HG03575 (cell line): ENCODE data around the gene PICK1.
"Not testable (repeated sequence)": the region's sequence is repeated elsewhere in the genome, so short reads cannot be mapped to it uniquely, and the experiment has no call there.

ENCODE experiments used
- ATAC-seq: cut with Tn5 transposase; IDR thresholded peaks from one replicate; pipeline ENCODE4 v1.9.1; 2021; ENCODE audit not compliant: unreplicated experiment, insufficient number of reproducible peaks, low FRiP score; ENCODE audit errors: extremely low read depth

PICK1 gene

GRCh38 chr22:38029901-38030300 lies 27.3 kb upstream of the PICK1 start:
- ATAC-seq, result no peak

DNA sequence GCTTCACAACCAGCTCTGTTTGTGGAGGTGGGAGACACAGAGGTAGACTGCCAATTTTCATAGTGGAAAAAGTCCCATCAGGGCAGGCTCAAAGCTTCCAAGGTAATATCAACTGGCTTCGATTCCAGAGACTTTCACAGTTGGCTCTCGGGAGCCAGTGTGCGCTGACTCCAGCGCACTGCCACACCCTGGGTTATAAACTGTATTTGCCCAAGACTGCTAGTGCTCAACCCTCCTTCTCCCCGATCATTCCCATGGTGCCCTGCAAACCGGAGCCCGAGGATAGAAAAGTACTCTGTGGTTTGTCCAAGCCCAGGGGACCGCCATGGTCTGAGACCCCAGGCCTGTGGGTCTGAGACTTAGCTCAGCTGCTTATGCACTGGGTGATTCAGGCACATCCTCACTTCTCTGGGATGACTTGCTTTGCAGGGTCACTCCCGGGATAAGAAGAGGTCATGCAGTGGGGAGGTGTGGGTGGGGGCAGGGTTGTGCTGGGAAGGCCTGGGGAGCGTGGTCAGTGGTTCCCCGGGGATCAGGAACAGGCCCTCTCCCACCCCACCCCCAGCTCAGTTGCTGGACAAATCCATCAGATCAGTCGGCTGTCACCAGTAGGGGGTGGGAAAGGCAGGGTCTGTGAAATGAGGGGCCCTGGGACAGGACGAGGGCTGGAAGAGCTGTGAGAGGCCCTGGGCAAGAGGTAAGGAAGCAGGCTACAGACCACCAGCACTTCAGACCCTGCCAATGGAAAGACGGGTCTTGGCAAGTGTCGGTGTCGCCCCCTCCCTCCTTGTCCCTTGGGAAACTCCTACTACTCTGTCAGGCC lies 26.7 kb upstream of the PICK1 start:
- ATAC-seq, result no peak

DNA sequence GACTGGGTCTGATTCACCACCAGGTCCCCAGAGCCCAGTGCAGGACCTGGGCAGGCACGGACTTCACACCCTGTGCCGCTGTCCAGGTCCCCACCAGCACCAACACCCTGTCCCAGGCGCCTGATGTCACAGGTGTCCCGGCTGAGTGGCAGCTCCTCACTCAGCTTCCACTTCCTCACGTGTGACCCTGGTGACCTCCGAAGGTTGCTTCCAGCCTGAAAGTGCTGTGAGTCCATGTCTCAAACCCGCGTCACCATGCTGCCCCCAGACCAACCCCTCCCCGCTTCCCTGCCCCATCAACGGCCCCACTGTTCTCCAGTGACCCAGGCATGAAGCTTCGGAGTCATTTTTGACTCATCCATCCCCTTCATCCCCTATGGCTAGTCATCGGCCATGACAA lies 25.7 kb upstream of the PICK1 start:
- no peak for ATAC-seq

- no peak for ATAC-seq
These were observed 24.3 kb upstream of the PICK1 start for GRCh38 chr22:38032681-38033521.

DNA sequence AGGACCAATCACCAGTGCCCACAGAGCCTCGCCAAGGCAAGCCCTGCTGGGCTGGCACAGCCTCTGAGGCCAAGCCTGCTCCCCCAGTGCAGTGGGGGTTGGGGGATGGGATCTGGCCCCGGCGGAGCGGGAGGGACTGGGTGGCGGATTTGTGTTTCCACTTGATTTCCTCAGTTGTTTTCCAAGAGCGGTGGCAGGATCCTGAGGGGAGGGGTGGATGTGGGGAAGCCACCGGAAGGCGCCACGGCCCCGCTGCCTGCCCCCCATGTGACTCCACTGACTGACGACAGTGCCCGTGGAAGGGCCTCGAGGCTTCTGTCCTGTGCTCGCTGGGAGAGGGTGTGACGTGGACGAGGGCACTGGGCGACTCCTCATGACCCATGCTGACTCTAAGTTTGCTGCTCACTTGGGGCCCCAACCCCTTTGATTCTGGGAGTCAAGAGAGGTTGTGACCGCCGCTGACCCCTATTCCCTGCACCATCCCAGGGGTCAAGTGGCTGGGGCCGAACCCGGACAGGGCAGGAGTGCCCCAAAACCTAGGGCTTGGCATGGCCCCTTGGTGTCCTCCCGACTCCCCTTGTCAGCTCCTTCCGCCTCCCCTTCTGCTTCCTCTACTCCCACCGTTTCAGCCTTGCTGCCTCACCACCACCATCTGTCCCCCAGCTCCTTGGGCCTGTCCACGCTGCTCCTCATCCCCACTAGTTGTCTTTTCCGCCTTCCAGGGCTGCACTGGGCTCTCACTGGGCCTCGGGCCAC lies 23.5 kb upstream of the PICK1 start:
- no peak for ATAC-seq

DNA sequence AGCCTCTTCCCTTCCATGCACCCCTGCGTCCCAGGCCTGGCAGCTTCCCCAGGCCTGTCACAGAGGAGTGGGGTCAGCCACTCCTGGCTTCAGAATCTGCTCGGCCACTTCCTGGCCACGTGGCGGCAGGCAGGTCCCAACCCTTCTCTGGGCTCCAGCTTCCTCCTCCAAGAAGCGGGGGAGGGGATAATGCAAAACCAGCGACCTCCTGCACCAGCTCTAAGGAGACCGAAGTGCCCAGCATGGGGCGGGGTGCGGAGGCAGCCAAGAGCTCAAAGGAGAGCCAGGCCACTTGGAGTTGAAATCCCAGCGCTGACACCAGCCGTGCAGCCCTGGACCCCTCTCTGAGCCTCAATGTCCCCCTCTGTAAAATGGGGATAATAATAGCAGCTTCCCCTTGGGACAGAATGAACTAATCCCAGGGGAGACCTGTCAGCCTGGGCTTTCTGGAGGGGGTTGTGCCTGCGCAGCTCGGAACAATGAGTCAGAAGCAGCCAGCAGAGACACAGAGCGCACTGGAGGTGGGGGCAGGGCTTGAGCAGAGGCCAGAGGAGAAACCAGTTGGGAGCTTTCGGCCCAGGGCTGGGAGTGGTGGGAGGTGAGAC lies 22.8 kb upstream of the PICK1 start:
- ATAC-seq, result no peak

DNA sequence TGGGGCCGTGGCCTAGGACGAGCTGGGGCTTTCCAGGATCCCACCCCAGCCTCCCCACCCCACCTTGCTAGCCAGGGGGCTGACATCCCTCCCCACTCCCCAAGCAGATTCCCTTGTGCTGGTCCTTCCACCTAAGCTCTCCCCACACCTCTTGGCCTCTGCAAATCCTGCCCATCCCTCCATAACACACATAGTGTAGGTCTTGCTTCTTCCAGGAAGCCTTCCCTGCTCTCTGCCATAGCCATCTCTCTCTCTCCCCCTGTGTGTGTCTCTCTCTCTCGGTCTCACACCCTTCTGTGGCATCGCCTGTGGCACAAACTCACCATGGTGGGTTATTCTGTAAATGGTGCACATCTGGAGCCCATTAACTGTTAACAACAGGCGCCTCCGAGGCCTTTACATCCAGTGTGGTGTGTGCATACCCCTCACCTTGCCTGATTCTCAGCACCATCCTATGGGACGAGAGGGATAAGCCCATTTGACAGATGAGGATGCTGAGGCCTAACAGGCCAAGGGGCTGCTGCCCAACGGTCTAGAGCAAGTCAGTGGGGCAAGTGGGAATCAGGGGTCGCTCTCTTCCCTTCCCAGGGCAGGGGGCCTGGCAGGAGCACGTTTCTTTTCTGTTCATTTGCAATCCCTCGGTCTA lies 22.2 kb upstream of the PICK1 start:
- ATAC-seq, result no peak

DNA sequence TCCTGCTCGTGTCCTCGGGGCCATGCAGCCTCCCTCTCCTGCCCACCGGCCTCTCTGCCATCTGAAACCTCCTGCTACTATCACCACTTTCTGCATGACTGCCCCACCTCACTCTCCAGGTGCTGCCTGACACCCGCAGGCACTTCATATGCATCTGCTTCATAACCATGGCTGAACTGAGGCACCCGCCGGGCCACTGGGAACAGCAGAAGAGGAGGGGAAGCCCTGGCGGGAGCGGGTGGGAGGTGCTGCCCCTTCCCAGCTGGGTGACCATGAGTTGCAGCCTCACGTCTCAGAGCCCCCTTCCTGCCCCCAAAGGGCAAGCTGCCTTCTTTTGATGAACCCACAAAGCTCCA lies 21.7 kb upstream of the PICK1 start:
- no peak for ATAC-seq

DNA sequence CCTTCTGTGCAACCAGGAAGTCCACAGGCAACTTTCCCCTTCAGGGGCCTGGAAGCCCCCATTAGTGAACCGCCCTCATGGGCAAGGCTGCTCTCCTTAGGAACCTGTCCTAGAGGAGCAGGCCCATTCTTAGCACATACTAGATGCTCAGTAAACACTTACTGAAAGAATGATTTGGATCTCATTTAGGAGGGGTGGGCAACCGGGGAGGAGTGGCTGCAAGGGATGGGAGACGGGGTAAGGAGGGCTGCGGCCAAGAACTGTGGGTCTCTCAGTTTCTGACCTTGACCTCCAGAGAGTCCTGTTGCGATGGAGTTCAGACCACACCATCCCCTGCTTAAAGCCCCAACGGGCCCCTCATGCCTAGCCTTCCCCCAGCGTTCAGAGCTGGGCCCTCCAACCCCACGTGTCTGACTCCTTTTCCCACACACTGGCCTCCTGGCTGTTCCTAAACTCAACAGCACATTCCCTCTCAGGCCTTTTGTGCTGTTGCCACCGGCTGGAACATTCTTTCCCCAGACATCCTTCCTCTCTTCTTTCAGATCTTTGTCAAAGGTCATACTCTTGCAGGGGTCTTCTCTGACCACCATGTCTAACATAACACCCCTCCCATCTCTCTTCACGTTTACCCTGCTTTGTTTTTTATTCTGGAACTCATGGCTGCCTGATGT lies 20.7 kb upstream of the PICK1 start:
- ATAC-seq, result no peak

DNA sequence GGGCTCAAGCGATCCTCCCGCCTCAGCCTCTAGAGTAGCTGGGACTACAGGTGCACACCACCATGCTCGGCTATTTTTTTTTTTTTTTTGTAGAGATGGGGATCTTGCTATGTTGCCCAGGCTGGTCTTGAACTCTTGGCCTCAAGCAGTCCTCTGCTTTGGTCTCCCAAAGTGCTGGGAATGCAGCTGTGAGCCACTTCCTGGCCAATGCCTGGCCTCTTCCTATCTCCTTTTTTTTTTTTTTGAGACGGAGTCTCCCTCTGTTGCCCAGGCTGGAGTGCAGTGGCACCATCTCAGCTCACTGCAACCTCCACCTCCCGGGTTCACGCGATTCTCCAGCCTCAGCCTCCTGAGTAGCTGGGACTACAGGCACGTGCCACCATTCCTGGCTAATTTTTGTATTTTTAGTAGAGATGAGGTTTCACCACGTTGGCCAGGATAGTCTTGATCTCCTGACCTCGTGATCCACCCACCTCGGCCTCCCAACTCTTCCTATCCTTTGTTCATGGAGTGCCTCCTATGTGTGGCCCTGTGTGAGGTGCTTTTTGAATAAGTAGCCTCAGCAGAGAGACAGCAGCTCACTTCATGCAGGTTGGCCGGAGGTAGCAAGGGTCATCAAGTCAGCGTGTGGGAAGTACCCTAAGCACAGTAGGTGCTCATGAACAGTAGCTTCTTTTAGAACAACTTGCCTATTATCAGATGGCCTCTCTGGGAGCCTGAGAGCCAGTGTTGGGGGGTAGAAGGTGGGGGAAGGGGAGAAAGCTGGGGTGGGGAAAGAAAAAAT lies 19.6 kb upstream of the PICK1 start:
- not testable (repeated sequence) for ATAC-seq

- ATAC-seq, result no peak
These were observed 18.8 kb upstream of the PICK1 start for GRCh38 chr22:38038426-38038825.

GRCh38 chr22:38038890-38039812 lies 18.1 kb upstream of the PICK1 start:
- no peak for ATAC-seq

DNA sequence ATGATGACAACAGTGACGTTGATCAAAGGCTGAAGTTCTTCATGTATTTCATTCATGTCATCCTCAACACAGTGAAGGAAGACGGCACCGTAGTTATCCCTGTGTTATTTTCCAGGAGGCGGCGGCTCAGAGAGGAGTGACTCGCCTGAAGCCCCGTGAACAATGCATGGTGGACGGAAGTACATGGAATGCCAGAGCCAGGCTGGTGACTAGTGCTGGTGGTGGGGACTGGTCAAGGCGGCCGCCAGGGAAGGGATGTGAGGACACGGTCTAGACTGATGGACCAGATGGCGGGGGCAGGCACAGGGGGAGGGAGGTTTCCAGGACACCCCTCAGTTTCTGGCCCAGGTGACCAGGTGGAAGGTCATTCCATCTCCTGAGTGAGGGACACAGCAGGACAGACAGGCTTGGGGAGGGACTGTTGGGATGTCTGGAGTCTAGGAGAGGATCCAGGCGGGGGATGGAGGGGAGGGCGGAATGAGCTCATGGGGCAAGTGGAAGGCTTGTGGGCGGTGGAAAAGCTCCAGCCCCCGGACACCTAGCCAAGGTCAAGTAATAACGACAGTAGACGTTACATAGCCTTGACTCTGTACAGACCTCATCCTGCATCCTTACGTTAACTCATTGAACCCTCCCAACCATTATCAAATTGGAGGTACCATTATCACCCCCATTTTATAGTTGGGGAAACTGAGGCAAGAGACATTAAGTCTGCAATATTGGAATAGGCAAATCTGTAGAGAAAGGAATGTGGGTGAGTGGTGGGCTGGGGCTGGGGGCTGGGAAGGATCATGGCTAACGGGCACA lies 16.0 kb upstream of the PICK1 start:
- ATAC-seq, result no peak

DNA sequence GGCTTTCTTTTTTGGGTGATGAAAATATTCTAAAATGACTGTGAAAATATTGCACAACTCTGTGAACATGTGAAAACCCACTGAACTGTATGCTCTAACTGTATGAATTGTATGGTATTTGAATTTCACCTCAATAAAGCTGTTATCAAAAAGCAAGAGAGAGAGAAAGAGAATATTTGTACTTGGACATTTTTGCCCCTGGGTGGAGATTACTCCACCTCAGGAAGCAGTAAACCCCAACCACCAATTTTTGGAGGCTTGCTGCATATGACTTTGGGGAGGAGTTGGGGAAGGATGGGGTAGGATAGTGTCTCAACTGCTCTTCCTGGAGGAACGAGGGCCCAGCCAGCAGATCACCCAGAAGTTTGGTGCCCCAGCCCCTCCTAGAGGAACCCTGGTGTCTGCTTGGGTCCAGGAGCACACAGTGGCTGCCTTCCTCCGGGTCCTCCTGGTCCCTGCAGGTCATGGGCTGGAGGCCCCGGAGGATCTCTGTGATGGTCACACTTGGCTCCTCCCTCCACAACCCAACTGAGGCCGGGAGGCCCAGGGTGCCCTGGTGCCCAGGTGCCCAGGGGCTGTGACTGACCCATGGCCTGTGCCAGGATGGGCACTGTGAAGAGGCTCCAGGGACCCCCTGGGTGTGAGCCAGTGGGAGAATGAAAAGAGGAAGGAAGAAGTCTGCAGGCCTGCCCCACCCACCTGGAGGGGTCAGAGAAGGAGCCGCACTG lies 15.3 kb upstream of the PICK1 start:
- ATAC-seq, result no peak

DNA sequence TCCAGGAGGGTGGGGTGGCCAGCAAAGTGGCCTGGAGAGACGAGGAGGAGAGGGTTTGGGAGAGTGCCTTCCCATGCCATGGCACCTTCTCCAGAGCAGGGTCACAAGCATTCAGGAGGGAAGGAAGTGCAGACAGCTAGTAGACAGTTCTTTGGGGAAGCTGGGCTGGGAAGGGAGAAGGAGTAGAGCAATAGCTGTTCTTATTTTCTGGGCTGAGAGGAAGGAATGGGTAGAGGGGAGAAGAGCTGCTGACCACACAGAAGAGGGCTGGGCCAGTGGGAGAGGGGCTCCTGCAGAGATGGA lies 14.8 kb upstream of the PICK1 start:
- no peak for ATAC-seq
